Parathyroid adenoma (tissue), 2 donors: ENCODE measurements around the gene WDFY2.

Source experiments
- H2AFZ ChIP-seq: fragments of 300-600 bp; sonication (generic); one replicate; pipeline ENCODE4 v1.7.0; 2017; ENCODE audit warnings: antibody characterized with exemption, mild to moderate bottlenecking
- H3K27ac ChIP-seq: fragments of 300-600 bp; sonication (generic); one replicate; pipeline ENCODE4 v1.7.0; 2017
- H3K27me3 ChIP-seq: fragments of 300-600 bp; sonication (generic); one replicate; pipeline ENCODE4 v1.7.0; 2017; ENCODE audit warnings: low read length; ENCODE audit not compliant: control insufficient read depth, insufficient read depth
- H3K36me3 ChIP-seq: fragments of 300-600 bp; sonication (generic); one replicate; pipeline ENCODE4 v1.7.0; 2017; ENCODE audit warnings: low read length; ENCODE audit not compliant: control insufficient read depth, insufficient read depth
- H3K4me1 ChIP-seq: fragments of 300-600 bp; sonication (generic); one replicate; pipeline ENCODE4 v1.7.0; 2017; ENCODE audit warnings: control low read depth
- H3K4me2 ChIP-seq: fragments of 300-600 bp; sonication (generic); one replicate; pipeline ENCODE4 v1.7.0; 2017; ENCODE audit warnings: low read length
- H3K4me3 ChIP-seq: fragments of 300-600 bp; sonication (generic); one replicate; pipeline ENCODE4 v1.7.0; 2017; ENCODE audit warnings: low read depth, low read length
- H3K79me2 ChIP-seq: fragments of 300-600 bp; sonication (generic); one replicate; pipeline ENCODE4 v1.7.0; 2017; ENCODE audit warnings: control low read depth
- H3K9ac ChIP-seq: fragments of 300-600 bp; sonication (generic); one replicate; pipeline ENCODE4 v1.7.0; 2017; ENCODE audit warnings: mild to moderate bottlenecking
- H3K9me3 ChIP-seq: fragments of 300-600 bp; sonication (generic); one replicate; pipeline ENCODE4 v1.7.0; 2017; ENCODE audit warnings: low read length; ENCODE audit not compliant: control insufficient read depth
- TF ChIP-seq, protein P1 (sequence below): fragments of 300-600 bp; sonication (generic); IDR thresholded peaks from one replicate; pipeline ENCODE4 v1.7.0; 2017; ENCODE audit warnings: antibody characterized with exemption, mild to moderate bottlenecking
- donor health status: primary hyperparathyroidism.

The WDFY2 gene

DNA sequence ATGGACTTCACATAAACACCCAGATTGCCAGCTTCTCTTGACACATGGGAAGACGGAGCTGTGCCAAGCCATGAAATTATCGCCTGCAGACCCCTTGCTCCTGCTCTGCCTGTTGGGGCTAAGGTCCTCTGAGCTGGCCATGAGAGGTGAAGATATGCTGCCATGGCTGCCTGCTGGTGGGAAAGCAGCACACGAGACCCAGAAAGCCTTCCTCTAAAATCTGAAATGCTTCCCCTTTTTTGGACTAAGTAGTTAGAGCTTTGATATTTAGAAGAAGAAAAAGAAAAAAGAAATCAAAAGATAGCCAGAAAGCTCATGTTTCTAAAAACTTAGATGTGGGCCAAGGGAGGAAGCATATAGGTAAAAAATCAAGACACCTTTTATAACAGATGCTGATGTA, 11.2 kb downstream of the WDFY2 start:
- H3K4me3 ChIP-seq, result no peak overlapping the region
- H3K4me1 ChIP-seq, result peaks cover 7% of the 10 kb centered on the region
- no peaks in the 10 kb centered on the region for H3K27me3 ChIP-seq
- TF ChIP-seq, protein P1, sequence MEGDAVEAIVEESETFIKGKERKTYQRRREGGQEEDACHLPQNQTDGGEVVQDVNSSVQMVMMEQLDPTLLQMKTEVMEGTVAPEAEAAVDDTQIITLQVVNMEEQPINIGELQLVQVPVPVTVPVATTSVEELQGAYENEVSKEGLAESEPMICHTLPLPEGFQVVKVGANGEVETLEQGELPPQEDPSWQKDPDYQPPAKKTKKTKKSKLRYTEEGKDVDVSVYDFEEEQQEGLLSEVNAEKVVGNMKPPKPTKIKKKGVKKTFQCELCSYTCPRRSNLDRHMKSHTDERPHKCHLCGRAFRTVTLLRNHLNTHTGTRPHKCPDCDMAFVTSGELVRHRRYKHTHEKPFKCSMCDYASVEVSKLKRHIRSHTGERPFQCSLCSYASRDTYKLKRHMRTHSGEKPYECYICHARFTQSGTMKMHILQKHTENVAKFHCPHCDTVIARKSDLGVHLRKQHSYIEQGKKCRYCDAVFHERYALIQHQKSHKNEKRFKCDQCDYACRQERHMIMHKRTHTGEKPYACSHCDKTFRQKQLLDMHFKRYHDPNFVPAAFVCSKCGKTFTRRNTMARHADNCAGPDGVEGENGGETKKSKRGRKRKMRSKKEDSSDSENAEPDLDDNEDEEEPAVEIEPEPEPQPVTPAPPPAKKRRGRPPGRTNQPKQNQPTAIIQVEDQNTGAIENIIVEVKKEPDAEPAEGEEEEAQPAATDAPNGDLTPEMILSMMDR, result no peak
- no peak overlapping the region for H2AFZ ChIP-seq
- no peaks in the 10 kb centered on the region for H3K9me3 ChIP-seq
- no peak overlapping the region for H3K9ac ChIP-seq
- peaks cover 31% of the 10 kb centered on the region for H3K79me2 ChIP-seq
- H3K27ac ChIP-seq, result no peak overlapping the region
- H3K36me3 ChIP-seq, result no peaks in the 10 kb centered on the region
- no peak overlapping the region for H3K4me2 ChIP-seq

DNA sequence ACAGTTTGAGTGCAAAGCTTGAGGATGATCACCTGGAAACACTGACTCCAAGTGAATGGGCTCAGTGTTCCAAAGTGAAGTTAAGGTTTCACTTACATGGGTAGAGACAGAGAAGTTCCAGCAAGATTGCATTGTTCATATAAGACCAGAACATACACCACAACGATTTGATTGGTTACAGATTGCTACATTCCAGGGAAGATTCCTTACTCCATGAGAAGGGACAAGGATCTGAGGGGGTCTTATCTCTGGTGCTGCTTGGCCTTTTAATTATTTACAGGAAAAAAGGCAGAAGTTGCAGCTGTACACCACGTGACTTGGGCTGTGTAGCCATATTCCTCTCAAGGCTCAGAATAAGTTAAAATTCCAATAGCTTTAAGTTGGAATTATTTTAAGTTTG, 12.3 kb downstream of the WDFY2 start:
- Histone ChIP-seq H3K4me1 (peaks cover 5% of the 10 kb centered on the region), H3K9ac (no peak overlapping the region), H3K27me3 (no peaks in the 10 kb centered on the region), H2AFZ (no peak overlapping the region), H3K4me2 (no peak overlapping the region), H3K79me2 (peaks cover 33% of the 10 kb centered on the region), H3K27ac (no peak overlapping the region), H3K9me3 (no peaks in the 10 kb centered on the region), H3K36me3 (no peaks in the 10 kb centered on the region), H3K4me3 (no peak overlapping the region)
- TF ChIP-seq, protein P1, result no peak

GRCh38 chr13:51599444-51600176, 15.3 kb downstream of the WDFY2 start:
- no peak overlapping the region for H3K9ac ChIP-seq
- no peak overlapping the region for H3K4me2 ChIP-seq
- H3K27me3 ChIP-seq, result no peaks in the 10 kb centered on the region
- H3K9me3 ChIP-seq, result no peaks in the 10 kb centered on the region
- H3K4me3 ChIP-seq, result no peak overlapping the region
- TF ChIP-seq, protein P1, result no peak
- H3K36me3 ChIP-seq, result no peaks in the 10 kb centered on the region
- peaks cover 5% of the 10 kb centered on the region for H3K4me1 ChIP-seq
- no peak overlapping the region for H2AFZ ChIP-seq
- H3K79me2 ChIP-seq, result peaks cover 47% of the 10 kb centered on the region
- H3K27ac ChIP-seq, result no peak overlapping the region

- Histone ChIP-seq H3K4me3 (no peak overlapping the region), H3K4me2 (no peak overlapping the region), H3K9me3 (no peaks in the 10 kb centered on the region), H2AFZ (no peak overlapping the region), H3K79me2 (peaks cover 43% of the 10 kb centered on the region), H3K4me1 (peaks cover 5% of the 10 kb centered on the region), H3K36me3 (no peaks in the 10 kb centered on the region), H3K27me3 (no peaks in the 10 kb centered on the region), H3K9ac (no peak overlapping the region), H3K27ac (no peak overlapping the region)
- TF ChIP-seq, protein P1, result no peak
Observed at GRCh38 chr13:51600703-51601102, 16.4 kb downstream of the WDFY2 start.
